C4-2B (cell line): ENCODE results near the gene TUBGCP3.

Source experiments
- H3K27ac ChIP-seq: fragments of 450-650 bp; 2 replicates; pipeline ENCODE4 v1.5.1; 2017
- CTCF ChIP-seq: fragments of 450-650 bp; conservative IDR thresholded peaks from 2 replicates; pipeline ENCODE4 v1.5.1; 2017; ENCODE audit warnings: mild to moderate bottlenecking
- ZFX ChIP-seq: fragments of 450-650 bp; IDR thresholded peaks from 2 replicates; pipeline ENCODE4 v1.6.1; 2017

The TUBGCP3 gene

GRCh38 chr13:112469071-112469745, 118.7 kb downstream of the TUBGCP3 start:
- TF ChIP-seq ZFX (no peak), CTCF (no peak)
- no peak overlapping the region for H3K27ac ChIP-seq

- no peak for TF ChIP-seq CTCF
- TF ChIP-seq ZFX, result no peak
- no peak overlapping the region for H3K27ac ChIP-seq
Observed at GRCh38 chr13:112468069-112468468, 119.9 kb downstream of the TUBGCP3 start.

GRCh38 chr13:112467236-112467635, 120.7 kb downstream of the TUBGCP3 start:
- no peak overlapping the region for H3K27ac ChIP-seq
- no peak for TF ChIP-seq ZFX
- TF ChIP-seq CTCF, result no peak

- H3K27ac ChIP-seq, result no peak overlapping the region
- TF ChIP-seq CTCF (no peak), ZFX (no peak)
Observed at GRCh38 chr13:112466132-112467058, 121.6 kb downstream of the TUBGCP3 start.

- no peak for TF ChIP-seq CTCF
- no peak for TF ChIP-seq ZFX
- no peak overlapping the region for H3K27ac ChIP-seq
Observed at GRCh38 chr13:112465251-112466131, 122.5 kb downstream of the TUBGCP3 start.

GRCh38 chr13:112464720-112465119, 123.2 kb downstream of the TUBGCP3 start:
- no peak overlapping the region for H3K27ac ChIP-seq
- no peak for TF ChIP-seq ZFX
- TF ChIP-seq CTCF, result no peak
